Stimulated activated CD4-positive, alpha-beta T cell treated with anti-CD3 and anti-CD28 coated beads, Interleukin-1b, Interleukin-23, amount 100 ng/mL, for 1 hour (primary cell): Measurements from ENCODE around the gene PRSS37.

Experiments
- DNase-seq, 2 donors: peaks; one replicate each; pipeline ENCODE4 v3.0.0-alpha.2; 2020; ENCODE audit warnings: low read depth in 2 of 2

Gene PRSS37

DNA sequence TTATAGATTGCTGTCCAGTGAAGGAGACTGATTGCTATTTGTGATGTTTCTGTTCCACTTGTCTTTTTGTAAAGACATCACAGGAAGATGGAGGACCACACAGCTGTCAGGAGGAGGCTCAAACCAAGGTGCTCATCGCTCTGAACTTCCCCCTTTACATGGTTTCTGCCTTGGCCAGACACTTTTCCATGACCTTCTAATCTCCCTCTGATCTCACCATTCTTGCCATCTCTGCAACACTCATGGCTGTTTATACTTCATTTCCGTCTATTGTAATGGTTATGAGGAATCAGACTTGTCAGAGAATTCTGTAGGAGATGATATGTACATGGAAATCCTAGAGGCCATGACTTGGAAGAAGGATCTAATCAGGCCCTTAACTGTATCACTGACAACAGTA, 53.0 kb downstream of the PRSS37 start:
- no peak for DNase-seq
